Measurements from ENCODE around the gene CDK17. TPM values are rescaled to one million over a fixed set of nuclear protein-coding genes. Genes with fewer than 3 reads are reported as not detected.

The CDK17 gene
- total RNA-seq (120 TPM), polyA plus RNA-seq (10 to 100 TPM; 21.6 to 33.5 (median 24.6) TPM)

GRCh38 chr12:96399919-96400630 is at the start of gene CDK17:
Gene CDK17 (minus strand): TSS chr12:96400439. CDS start chr12:96334836, 65,603 bp downstream.
- H3K4me3 ChIP-seq (ENCODE audit: low read depth, low read length): peak within 1 kb of the TSS; percentile 100
- H3K36me3 ChIP-seq (ENCODE audit: control insufficient read depth, insufficient read depth, low read length): no peaks in the 10 kb centered on the region
- H3K27me3 ChIP-seq (ENCODE audit: control insufficient read depth, insufficient read depth, low read length): no peaks in the 10 kb centered on the region
- DNase-seq: peak; percentile 85 to 89 (median 88)
- peak within 1 kb of the TSS; percentile 97 for H3K27ac ChIP-seq (ENCODE audit: insufficient read depth, low read length, poor library complexity, severe bottlenecking)
- ATAC-seq (ENCODE audit: low read depth in 2 of 2): peak; percentile 76 to 78
- peaks cover 32% of the 10 kb centered on the region for H3K4me1 ChIP-seq (ENCODE audit: control insufficient read depth, insufficient read depth, low read length, poor library complexity, severe bottlenecking)
- Mint-ChIP-seq H3K4me1 (peaks cover 36 to 55% (median 45%) of the 10 kb centered on the region in 4 donors), H3K9me3 (no peaks in the 10 kb centered on the region), H3K36me3 (no peaks in the 10 kb centered on the region), H3K27me3 (peaks cover 16% of the 10 kb centered on the region), H3K27ac (peak within 1 kb of the TSS; percentile 98 to 100 (median 98)), H3K4me3 (peak within 1 kb of the TSS; percentile 90 to 99 (median 95))
- no peaks in the 10 kb centered on the region for H3K9me3 ChIP-seq (ENCODE audit: control insufficient read depth in 2 of 2, low read length in 2 of 2)

GRCh38 chr12:96448300-96448699 is 48.1 kb upstream of the CDK17 start:
- H3K9me3 ChIP-seq (ENCODE audit: control insufficient read depth in 2 of 2, low read length in 2 of 2): no peaks in the 10 kb centered on the region
- Mint-ChIP-seq H3K4me1 (peaks cover 14 to 28% (median 25%) of the 10 kb centered on the region in 4 donors), H3K27me3 (no peaks in the 10 kb centered on the region), H3K9me3 (no peaks in the 10 kb centered on the region), H3K36me3 (no peaks in the 10 kb centered on the region), H3K4me3 (peak overlapping the region in 1 of 4 donors; percentile 13), H3K27ac (peak overlapping the region in 2 of 3 donors; percentile 27 to 46)
- H3K4me1 ChIP-seq (ENCODE audit: control insufficient read depth, insufficient read depth, low read length, poor library complexity, severe bottlenecking): peaks cover 19% of the 10 kb centered on the region
- DNase-seq: no peak
- no peak for ATAC-seq (ENCODE audit: low read depth in 2 of 2)
- H3K36me3 ChIP-seq (ENCODE audit: control insufficient read depth, insufficient read depth, low read length): no peaks in the 10 kb centered on the region
- H3K27me3 ChIP-seq (ENCODE audit: control insufficient read depth, insufficient read depth, low read length): no peaks in the 10 kb centered on the region
- H3K4me3 ChIP-seq (ENCODE audit: low read depth, low read length): no peak overlapping the region
- H3K27ac ChIP-seq (ENCODE audit: insufficient read depth, low read length, poor library complexity, severe bottlenecking): no peak overlapping the region

GRCh38 chr12:96447256-96447655 is 47.0 kb upstream of the CDK17 start:
- Histone ChIP-seq H3K4me3 (ENCODE audit: low read depth, low read length) (no peak overlapping the region), H3K27me3 (ENCODE audit: control insufficient read depth, insufficient read depth, low read length) (no peaks in the 10 kb centered on the region), H3K9me3 (ENCODE audit: control insufficient read depth in 2 of 2, low read length in 2 of 2) (no peaks in the 10 kb centered on the region), H3K4me1 (ENCODE audit: control insufficient read depth, insufficient read depth, low read length, poor library complexity, severe bottlenecking) (peaks cover 19% of the 10 kb centered on the region), H3K36me3 (ENCODE audit: control insufficient read depth, insufficient read depth, low read length) (no peaks in the 10 kb centered on the region), H3K27ac (ENCODE audit: insufficient read depth, low read length, poor library complexity, severe bottlenecking) (no peak overlapping the region)
- ATAC-seq (ENCODE audit: low read depth in 2 of 2): no peak
- Mint-ChIP-seq H3K4me1 (peaks cover 14 to 33% (median 28%) of the 10 kb centered on the region in 4 donors), H3K36me3 (no peaks in the 10 kb centered on the region), H3K4me3 (no peak overlapping the region), H3K9me3 (peaks cover 0 to 2% (median 0%) of the 10 kb centered on the region in 7 donors), H3K27ac (peak overlapping the region; percentile 82 to 97 (median 95)), H3K27me3 (no peaks in the 10 kb centered on the region)
- DNase-seq: no peak

GRCh38 chr12:96445691-96446583 is 45.7 kb upstream of the CDK17 start:
- Histone ChIP-seq H3K4me3 (ENCODE audit: low read depth, low read length) (peak overlapping the region; percentile 77), H3K4me1 (ENCODE audit: control insufficient read depth, insufficient read depth, low read length, poor library complexity, severe bottlenecking) (peaks cover 25% of the 10 kb centered on the region), H3K27me3 (ENCODE audit: control insufficient read depth, insufficient read depth, low read length) (no peaks in the 10 kb centered on the region), H3K9me3 (ENCODE audit: control insufficient read depth in 2 of 2, low read length in 2 of 2) (no peaks in the 10 kb centered on the region), H3K36me3 (ENCODE audit: control insufficient read depth, insufficient read depth, low read length) (no peaks in the 10 kb centered on the region), H3K27ac (ENCODE audit: insufficient read depth, low read length, poor library complexity, severe bottlenecking) (peak overlapping the region; percentile 92)
- DNase-seq: peak; percentile 56 to 94 (median 84)
- Mint-ChIP-seq H3K9me3 (peaks cover 0 to 2% (median 0%) of the 10 kb centered on the region in 7 donors), H3K36me3 (no peaks in the 10 kb centered on the region), H3K27ac (peak overlapping the region; percentile 94 to 97 (median 95)), H3K4me1 (peaks cover 19 to 41% (median 30%) of the 10 kb centered on the region in 4 donors), H3K27me3 (no peaks in the 10 kb centered on the region), H3K4me3 (peak overlapping the region; percentile 1 to 81 (median 32))
- ATAC-seq (ENCODE audit: low read depth in 2 of 2): peak; percentile 99

- H3K4me1 ChIP-seq (ENCODE audit: control insufficient read depth, insufficient read depth, low read length, poor library complexity, severe bottlenecking): peaks cover 25% of the 10 kb centered on the region
- H3K4me3 Mint-ChIP-seq: no peak overlapping the region
- peaks cover 0 to 2% (median 0%) of the 10 kb centered on the region in 7 donors for H3K9me3 Mint-ChIP-seq
- peak overlapping the region; percentile 32 to 95 (median 55) for H3K27ac Mint-ChIP-seq
- no peak overlapping the region for H3K27ac ChIP-seq (ENCODE audit: insufficient read depth, low read length, poor library complexity, severe bottlenecking)
- peaks cover 19 to 43% (median 30%) of the 10 kb centered on the region in 4 donors for H3K4me1 Mint-ChIP-seq
- ATAC-seq (ENCODE audit: low read depth in 2 of 2) (no peak), DNase-seq (no peak)
- H3K4me3 ChIP-seq (ENCODE audit: low read depth, low read length): no peak overlapping the region
- H3K36me3 ChIP-seq (ENCODE audit: control insufficient read depth, insufficient read depth, low read length): no peaks in the 10 kb centered on the region
- no peaks in the 10 kb centered on the region for H3K36me3 Mint-ChIP-seq
- H3K27me3 Mint-ChIP-seq: no peaks in the 10 kb centered on the region
- H3K9me3 ChIP-seq (ENCODE audit: control insufficient read depth in 2 of 2, low read length in 2 of 2): no peaks in the 10 kb centered on the region
- H3K27me3 ChIP-seq (ENCODE audit: control insufficient read depth, insufficient read depth, low read length): no peaks in the 10 kb centered on the region
Measured at GRCh38 chr12:96444399-96444798, 44.2 kb upstream of the CDK17 start.

GRCh38 chr12:96442906-96443305 is 42.7 kb upstream of the CDK17 start:
- peaks cover 19 to 41% (median 30%) of the 10 kb centered on the region in 4 donors for H3K4me1 Mint-ChIP-seq
- no peak for DNase-seq
- peak overlapping the region in 2 of 3 donors; percentile 59 to 78 for H3K27ac Mint-ChIP-seq

GRCh38 chr12:96441816-96442215 is 41.6 kb upstream of the CDK17 start:
- Mint-ChIP-seq H3K4me1 (peaks cover 19 to 44% (median 30%) of the 10 kb centered on the region in 4 donors), H3K36me3 (no peaks in the 10 kb centered on the region), H3K4me3 (no peak overlapping the region), H3K27me3 (no peaks in the 10 kb centered on the region), H3K27ac (peak overlapping the region; percentile 34 to 78 (median 56)), H3K9me3 (peaks cover 0 to 2% (median 0%) of the 10 kb centered on the region in 7 donors)
- Histone ChIP-seq H3K4me1 (ENCODE audit: control insufficient read depth, insufficient read depth, low read length, poor library complexity, severe bottlenecking) (peaks cover 22% of the 10 kb centered on the region), H3K9me3 (ENCODE audit: control insufficient read depth in 2 of 2, low read length in 2 of 2) (no peaks in the 10 kb centered on the region), H3K27me3 (ENCODE audit: control insufficient read depth, insufficient read depth, low read length) (no peaks in the 10 kb centered on the region), H3K36me3 (ENCODE audit: control insufficient read depth, insufficient read depth, low read length) (no peaks in the 10 kb centered on the region), H3K4me3 (ENCODE audit: low read depth, low read length) (no peak overlapping the region), H3K27ac (ENCODE audit: insufficient read depth, low read length, poor library complexity, severe bottlenecking) (no peak overlapping the region)
- ATAC-seq (ENCODE audit: low read depth in 2 of 2) (no peak), DNase-seq (no peak)

More at GRCh38 chr12:96442906-96443305, 42.7 kb upstream of the CDK17 start:
- Mint-ChIP-seq H3K4me3 (no peak overlapping the region), H3K36me3 (no peaks in the 10 kb centered on the region), H3K27me3 (no peaks in the 10 kb centered on the region), H3K9me3 (peaks cover 0 to 2% (median 0%) of the 10 kb centered on the region in 7 donors)
- H3K9me3 ChIP-seq (ENCODE audit: control insufficient read depth in 2 of 2, low read length in 2 of 2): no peaks in the 10 kb centered on the region
- H3K27me3 ChIP-seq (ENCODE audit: control insufficient read depth, insufficient read depth, low read length): no peaks in the 10 kb centered on the region
- peaks cover 25% of the 10 kb centered on the region for H3K4me1 ChIP-seq (ENCODE audit: control insufficient read depth, insufficient read depth, low read length, poor library complexity, severe bottlenecking)
- no peak overlapping the region for H3K27ac ChIP-seq (ENCODE audit: insufficient read depth, low read length, poor library complexity, severe bottlenecking)
- no peaks in the 10 kb centered on the region for H3K36me3 ChIP-seq (ENCODE audit: control insufficient read depth, insufficient read depth, low read length)
- no peak overlapping the region for H3K4me3 ChIP-seq (ENCODE audit: low read depth, low read length)
- ATAC-seq (ENCODE audit: low read depth in 2 of 2): no peak

Measured in CD4-positive, CD25-positive, alpha-beta regulatory T cell (primary cell).